DMS153 (cell line): ENCODE measurements around the gene SLC38A4.

Experiments
- DNase-seq: peaks from one replicate; lab custom pipeline; 2025; lab: John Stamatoyannopoulos, UW

Gene SLC38A4

DNA sequence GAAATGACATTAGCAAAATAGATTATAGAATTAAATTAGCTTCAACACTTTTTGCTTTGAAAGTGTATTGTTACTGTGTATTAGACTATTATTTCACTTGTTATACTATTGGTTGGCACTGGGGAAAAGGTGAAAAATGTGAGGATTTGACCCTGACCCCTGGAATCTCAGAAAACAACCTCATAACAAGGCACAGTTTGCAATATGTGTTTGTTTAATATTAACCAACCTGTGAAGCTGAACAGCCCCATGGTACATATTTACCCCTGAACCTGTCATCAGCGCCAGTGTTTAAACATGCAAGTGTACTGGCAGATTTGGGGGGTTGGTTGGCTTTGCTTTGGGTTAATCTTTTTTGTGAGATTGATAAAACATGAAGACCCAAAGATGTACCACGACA is 11.7 kb downstream of the SLC38A4 start:
- DNase-seq: no peak

- no peak for DNase-seq
Observed at GRCh38 chr12:46811185-46811584, 14.6 kb downstream of the SLC38A4 start.

DNA sequence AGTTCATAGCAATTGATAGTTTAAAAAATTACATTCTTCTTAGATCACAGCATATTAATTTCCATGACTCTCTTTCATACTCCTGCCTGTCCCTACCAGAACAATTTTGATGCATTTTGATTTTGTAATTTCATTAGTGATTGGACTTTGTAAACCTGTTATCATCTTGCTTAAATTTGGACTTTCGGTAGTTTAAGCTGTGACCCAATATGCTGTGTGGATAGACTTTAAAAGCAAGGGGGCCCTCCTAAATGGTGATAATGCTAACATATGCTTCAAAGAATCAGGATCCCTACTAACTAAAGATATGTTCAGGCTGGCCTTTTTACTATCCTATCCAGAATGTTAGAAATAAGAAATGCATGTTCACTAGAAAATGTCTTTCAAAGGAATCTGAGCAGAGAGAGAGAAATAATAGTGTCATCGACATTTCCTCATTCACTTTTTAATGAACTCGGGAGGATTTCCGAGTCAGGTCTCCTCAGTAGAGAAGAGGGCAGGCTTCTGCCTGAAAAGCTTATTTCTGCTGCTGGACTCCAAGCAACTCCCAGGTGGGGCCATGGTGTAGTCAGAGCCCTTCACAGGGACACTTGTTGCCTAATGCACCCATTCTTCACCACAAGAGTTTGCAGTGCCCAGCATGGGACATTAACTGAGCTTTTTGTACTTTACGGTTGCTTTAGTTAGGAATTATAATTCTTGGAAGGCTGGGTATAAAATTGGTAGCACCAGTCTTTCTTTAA is 16.7 kb downstream of the SLC38A4 start:
- no peak for DNase-seq

- DNase-seq: no peak
Observed at GRCh38 chr12:46808317-46808716, 17.5 kb downstream of the SLC38A4 start.

DNA sequence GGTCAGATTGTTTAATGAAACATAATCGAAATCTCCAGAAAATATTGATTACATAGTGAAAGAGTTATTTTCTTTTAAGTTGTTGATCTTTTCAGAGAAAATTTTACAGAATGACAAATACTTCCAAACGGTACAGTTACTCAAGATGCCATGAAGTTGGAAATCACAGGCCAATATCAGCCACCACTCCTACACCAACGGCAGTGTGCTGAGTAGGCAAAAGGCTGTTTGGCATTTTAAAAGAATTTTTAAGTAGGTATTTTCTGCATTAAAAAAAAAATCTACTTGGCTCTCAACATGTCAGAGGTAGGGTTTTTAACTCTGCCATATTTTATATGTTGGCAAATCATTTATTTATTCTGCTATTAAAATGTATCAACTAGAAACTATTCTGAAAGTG is 21.7 kb downstream of the SLC38A4 start:
- no peak for DNase-seq

GRCh38 chr12:46803517-46803916 is 22.3 kb downstream of the SLC38A4 start:
- DNase-seq: no peak

DNA sequence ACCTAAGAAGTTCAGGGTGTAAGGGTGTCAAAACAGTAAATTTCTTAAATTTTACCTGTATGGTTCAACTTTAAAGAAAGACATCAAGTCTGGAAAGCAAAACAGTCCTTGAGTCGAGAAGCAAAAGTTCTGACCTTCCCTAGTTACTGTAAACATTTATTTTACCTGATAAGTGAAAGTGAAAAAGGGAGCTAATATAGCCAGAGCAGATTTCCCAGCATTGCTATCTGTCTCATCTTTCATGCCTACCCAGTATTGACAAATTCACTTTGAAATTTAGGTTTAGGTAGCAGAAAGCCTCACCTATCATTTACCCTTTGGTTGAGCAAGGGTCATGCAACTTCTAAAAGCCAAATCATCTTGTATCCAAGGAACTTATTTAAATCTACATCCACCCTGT is 24.5 kb downstream of the SLC38A4 start:
- DNase-seq: no peak

- no peak for DNase-seq
Observed at GRCh38 chr12:46800160-46800559, 25.6 kb downstream of the SLC38A4 start.

DNA sequence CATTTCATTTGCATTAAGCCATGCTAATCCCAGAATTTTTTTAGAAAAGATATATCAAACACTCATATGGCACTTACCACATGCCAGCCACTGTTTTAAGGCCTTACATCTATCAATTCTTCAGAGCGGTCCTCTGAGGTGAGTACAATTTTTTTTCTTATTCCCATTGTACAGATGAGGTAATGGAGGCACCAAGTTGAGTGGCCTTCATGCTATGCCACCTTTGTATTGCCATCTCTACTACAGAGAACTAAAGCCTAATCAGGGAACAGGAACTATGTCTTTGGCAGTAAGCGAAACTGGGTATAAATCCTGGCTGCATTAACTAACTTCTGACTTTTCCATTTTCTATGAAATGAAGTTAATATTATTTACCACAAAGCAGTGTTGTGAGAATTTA is 27.1 kb downstream of the SLC38A4 start:
- no peak for DNase-seq

DNA sequence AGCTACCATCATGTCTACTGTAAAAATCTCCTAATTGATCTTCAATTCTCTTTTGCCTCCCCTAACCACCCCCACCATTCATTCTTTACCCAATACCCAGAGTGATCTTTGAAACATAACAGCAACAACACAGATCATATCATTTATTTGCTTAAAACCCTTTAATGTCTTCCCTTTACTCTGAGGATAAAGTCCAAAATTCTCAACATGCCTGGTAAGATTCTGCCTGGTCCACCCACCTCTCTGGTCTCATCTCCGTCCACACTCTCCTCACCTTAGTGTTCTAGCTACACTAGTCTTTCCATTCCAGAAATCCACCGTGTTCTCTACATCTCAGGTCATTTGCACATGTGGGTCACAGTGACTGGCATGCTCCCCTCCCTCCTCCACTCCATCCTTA is 27.7 kb downstream of the SLC38A4 start:
- DNase-seq: no peak

DNA sequence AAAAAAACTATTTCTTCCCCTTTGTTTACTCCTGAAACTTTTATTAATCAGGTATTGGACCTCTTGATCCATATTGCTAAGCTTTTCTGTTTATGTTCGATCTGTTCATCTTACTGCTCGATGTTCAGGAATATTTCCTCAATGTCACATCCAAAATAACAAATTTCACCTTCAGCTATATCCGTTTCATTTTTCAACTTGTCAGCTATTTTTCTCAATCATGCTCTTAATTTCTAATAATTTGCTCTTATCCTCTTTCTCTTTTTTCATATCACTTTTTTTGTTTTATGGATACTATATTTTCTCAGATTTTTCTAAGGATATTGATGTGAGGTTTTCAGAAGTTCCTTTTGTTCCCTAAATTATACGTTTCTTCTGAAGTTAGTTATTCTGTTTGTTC is 29.8 kb downstream of the SLC38A4 start:
- no peak for DNase-seq

DNA sequence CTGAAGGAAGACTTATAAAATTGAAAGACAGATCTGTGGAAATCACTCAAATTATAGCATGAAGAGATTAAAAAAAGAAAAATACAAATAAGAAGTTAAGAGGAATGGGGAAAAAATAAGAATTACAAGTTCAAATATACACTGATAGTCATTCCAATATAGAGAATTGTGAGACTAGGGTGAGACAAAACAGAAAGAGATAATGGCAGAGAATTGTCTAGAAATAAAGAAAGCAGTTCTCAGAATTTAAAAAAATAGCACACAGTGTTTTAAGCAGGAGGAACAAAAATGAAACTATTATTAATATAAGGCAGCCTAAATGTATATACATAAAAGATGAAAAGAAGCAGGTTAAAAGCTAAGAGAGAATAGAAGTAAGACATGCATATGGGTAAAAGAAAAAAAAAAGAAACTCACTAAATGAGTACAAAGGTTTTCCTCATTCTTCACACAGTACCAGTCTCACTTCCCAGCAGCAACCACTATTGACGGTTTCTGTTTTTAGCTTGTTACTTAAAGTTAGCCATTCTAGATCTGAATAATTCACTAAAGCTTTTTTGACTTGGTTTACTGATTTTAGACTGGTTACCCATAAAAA is 31.1 kb downstream of the SLC38A4 start:
- no peak for DNase-seq

- DNase-seq: no peak
Observed at GRCh38 chr12:46792925-46793324, 32.9 kb downstream of the SLC38A4 start.

DNA sequence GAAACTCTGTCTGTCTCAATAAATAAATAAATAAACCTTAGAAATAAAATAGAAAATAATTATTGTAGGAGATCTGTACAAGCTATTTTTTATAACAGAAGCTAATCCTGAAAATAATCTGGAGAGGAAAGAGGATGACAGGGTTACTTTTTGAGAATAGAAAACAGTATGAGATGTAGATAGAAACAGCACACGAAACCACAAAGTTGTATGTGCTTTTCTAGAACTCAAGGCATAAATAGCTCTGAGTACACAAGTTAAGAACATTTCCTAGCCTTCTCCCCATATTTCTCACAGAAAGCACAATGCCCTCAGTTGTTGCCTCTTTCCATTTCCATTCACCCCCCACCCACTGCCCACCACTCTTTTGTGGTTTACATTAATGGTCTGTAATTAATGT is 35.7 kb downstream of the SLC38A4 start:
- no peak for DNase-seq

DNA sequence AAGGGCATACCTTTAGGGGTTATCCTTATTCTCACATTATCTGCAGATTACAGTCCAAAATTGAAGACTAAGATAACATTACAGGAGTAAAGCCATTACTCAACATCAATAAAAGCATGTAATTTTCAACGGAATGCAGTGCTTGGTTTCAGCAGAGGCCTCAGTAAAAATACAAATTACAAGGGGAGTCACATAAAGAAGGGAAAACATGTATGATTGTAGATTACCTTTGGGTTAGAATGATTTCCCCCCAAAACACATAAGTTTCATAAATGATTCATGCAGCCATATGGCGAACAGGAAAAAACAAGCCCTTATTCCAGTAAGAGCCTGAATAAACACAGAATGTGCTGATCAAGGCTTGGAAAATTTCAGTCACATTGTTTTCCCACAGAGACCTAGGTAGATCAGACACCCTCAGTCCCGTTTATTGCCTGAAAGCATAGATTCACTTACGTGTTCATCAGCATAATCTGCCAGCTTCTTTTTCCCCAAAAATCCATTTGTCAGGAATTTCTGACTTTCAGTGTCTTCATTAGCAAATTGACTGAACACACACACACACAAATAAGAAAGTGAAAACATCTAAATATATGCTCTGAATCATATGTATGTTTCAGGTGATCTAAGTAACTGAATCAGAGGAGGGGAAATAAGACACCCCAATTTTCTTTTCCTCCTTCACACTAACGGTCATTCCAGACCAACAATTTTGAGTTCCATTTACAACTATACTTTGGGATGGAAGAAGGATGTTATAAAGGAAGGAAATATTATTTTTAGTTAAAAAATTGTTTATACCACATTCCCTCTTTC is 37.5 kb downstream of the SLC38A4 start:
- peak; percentile 33 for DNase-seq

- DNase-seq: no peak
Observed at GRCh38 chr12:46787496-46788055, 38.2 kb downstream of the SLC38A4 start.

- no peak for DNase-seq
Observed at GRCh38 chr12:46786774-46787173, 39.0 kb downstream of the SLC38A4 start.

DNA sequence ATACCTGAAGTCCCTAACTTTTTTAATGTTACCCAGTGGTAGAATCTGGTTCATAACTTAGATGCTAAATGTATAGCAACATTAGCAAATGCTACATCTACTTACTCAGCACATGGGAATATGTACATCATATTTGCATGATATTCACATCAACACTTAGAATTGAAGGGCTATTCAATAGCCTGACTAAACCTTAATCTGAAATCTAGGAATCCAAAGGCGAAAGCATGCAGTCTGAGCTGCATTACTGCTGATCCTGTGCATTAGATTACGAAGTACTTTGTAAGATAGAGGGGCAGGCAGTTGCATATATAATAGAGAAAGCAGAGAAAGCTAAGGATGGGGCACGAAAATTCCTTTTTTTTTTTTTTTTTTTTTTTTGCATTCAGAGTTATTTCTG is 40.4 kb downstream of the SLC38A4 start:
- no peak for DNase-seq

GRCh38 chr12:46783871-46784270 is 41.9 kb downstream of the SLC38A4 start:
- no peak for DNase-seq

DNA sequence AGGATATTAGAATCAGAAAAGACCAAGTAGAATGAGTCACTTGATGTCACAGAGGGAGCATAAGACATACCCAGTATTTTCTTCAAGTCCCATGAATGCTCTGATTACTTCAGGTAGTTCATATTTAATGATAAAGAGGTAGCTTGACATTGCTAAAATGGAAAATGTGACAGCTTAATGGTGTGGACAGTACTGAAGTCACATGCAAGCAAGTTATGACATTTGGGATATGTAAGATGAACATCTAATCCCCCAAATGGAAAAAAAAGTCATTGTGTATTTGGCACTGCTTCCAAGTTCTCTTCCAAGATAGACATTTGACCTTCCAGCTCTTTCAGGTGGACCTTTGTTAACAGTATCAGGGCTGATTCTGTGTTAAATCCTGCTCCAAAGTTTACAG is 45.9 kb downstream of the SLC38A4 start:
- no peak for DNase-seq

GRCh38 chr12:46779063-46779462 is 46.7 kb downstream of the SLC38A4 start:
- DNase-seq: no peak

GRCh38 chr12:46778415-46778814 is 47.4 kb downstream of the SLC38A4 start:
- DNase-seq: no peak

DNA sequence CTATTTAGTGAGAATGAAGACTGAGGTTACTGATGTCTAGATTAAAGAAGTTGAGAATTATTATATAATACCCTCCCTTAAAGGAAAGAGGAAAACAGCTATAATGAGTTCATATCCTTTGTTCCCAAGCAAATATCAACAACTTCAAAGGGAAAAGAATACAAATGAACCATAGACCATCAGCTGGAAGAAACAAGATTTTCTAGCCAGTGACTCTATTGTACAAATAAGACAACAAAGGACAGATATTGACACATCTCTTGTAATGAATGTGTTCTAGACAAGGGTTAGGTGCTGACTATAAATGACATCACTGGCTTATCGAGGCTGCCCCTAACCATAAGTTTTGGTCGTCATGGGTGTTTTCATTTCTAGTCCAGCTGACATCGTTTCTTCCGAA is 48.2 kb downstream of the SLC38A4 start:
- peak; percentile 29 for DNase-seq
